ENCODE data around the gene LCE2C.

Gene LCE2C

DNA sequence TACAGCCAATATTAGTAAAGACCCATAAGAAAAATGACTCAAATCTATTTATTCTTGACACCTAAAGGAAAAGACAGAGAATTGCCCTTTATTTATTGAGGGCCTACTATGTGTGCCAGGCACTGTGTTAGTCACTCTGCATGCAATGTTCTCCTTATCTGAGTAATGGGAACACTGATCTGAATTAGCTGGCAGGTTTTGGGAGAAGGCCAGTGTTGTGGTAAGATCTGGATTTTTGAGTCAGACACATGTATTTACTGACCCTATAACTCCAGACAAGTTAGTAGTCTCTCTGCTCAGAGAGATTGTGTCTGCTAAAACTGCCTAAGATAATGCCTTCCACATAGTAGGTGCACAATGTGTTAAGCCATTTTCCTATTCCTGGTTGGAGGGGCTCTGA is 50.2 kb downstream of the LCE2C start:
- DNase-seq (ENCODE audit: low read depth in 2 of 2): no peak
